Myometrial cell (primary cell): Measurements from ENCODE around the gene VRK2. TPM values are rescaled to one million over a fixed set of nuclear protein-coding genes. Genes with fewer than 3 reads are reported as not detected.

Source experiments
- total RNA-seq: library from RNA; depleted of rRNA; stranded (reverse); fragments of >200 nt; gene quantifications from 2 replicates; pipeline ENCODE4 v1.2.3, GENCODE V29; 2015

The VRK2 gene
- 25.9 and 28.8 TPM in 2 replicates for total RNA-seq

DNA sequence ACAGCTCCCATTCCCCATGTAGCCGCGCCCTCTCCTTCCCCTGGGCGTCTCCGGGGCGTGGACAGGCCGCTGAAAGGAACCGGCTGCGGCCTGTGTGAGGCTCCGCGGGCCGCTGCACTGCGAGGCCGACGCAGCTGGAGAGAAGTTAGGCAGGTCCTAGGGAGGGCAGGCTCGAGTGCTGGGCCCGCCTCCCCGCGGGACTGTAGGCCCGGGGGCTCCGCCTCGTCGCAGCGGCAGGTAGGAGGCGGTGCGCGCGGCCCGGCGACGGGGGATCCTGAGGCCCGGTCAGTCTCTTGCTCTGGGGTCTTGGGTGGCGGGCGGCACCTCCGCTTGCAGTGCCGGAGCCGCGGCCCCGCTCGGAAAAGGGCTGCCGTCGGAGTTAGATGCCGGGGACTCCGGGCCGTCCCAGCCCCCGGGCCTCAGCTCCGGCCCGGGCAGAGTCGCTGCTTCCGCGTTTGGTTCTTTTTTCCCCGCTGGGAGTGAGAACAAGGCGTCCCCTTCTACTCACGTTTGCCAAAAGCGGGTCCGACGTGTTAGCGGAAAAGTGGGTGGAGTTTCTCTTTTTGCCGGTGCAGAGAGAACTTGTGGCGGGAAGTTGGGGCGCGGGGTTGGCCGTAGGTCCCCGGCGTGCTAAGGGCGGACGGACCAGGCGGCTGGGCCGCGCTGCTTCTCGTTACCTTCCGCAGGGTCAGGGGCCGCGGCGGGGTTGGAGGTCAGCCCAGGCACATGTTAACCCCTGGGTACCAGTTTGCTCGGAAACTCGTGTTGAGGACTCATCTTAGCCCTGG, at the start of gene VRK2:
VRK2 (plus strand) TSS at position 222 of the 788 bp plus-strand sequence. CDS start 2,026 bp downstream, outside the sequence.

Other genes starting within 250 kb of the VRK2 start
- 19.0 and 21.8 TPM in 2 replicates for gene FANCL, start 194.5 kb downstream of the VRK2 start, total RNA-seq